ENCODE measurements around the gene SV2C. TPM values are rescaled to one million over a fixed set of nuclear protein-coding genes. Genes with fewer than 3 reads are reported as not detected.

SV2C gene
- total RNA-seq, 1 donor from 2014 or later: not detected

DNA sequence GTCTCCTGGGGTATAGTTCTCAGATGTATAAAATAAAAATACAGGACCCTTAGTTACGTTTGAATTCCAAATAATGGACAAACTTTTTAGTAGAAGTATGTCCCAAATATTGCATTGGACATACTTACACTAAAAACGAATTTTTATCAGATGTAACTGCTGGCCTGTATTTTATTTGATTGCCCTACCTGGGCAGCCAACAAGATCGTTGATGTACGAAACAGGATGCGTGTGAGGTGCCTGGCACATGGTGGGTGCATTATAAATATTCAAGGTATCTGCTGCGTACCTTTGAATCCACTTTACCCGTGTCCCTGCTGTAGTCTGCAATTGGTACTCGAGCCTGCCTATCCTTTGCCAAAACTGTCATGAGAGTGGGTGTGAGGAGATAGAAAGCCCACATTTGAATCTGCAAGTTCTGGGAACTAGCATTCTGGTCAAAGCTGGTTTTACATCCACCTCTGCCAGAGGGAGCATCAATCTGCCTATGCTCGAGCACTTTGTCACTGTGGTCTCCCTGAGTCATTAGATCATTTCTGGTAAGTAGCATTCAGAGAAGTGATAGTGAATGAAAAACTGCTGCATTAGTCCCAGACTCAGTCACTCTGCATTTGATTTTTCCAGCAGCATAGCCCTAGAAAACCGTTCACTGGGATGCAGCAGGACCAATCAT lies 186.2 kb downstream of the SV2C start:
- peaks cover 3% of the 10 kb centered on the region for H3K27me3 ChIP-seq (ENCODE audit: control insufficient read depth, insufficient read depth, low read length)
- no peak for FAIRE-seq
- no peak for DNase-seq (ENCODE audit: low read depth)
- H3K36me3 ChIP-seq (ENCODE audit: control insufficient read depth, insufficient read depth, low read length): no peaks in the 10 kb centered on the region
- no peak overlapping the region for H3K4me3 ChIP-seq (ENCODE audit: low read depth, low read length)
- TF ChIP-seq, protein P1, sequence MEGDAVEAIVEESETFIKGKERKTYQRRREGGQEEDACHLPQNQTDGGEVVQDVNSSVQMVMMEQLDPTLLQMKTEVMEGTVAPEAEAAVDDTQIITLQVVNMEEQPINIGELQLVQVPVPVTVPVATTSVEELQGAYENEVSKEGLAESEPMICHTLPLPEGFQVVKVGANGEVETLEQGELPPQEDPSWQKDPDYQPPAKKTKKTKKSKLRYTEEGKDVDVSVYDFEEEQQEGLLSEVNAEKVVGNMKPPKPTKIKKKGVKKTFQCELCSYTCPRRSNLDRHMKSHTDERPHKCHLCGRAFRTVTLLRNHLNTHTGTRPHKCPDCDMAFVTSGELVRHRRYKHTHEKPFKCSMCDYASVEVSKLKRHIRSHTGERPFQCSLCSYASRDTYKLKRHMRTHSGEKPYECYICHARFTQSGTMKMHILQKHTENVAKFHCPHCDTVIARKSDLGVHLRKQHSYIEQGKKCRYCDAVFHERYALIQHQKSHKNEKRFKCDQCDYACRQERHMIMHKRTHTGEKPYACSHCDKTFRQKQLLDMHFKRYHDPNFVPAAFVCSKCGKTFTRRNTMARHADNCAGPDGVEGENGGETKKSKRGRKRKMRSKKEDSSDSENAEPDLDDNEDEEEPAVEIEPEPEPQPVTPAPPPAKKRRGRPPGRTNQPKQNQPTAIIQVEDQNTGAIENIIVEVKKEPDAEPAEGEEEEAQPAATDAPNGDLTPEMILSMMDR (IDR thresholded peaks at IDR 0.05; ENCODE audit: insufficient read depth, low read length, severe bottlenecking): no peak

- peaks cover 3% of the 10 kb centered on the region for H3K27me3 ChIP-seq (ENCODE audit: control insufficient read depth, insufficient read depth, low read length)
- DNase-seq (ENCODE audit: low read depth): peak; percentile 83
- TF ChIP-seq, protein P1 (IDR thresholded peaks at IDR 0.05; ENCODE audit: insufficient read depth, low read length, severe bottlenecking): no peak
- no peaks in the 10 kb centered on the region for H3K36me3 ChIP-seq (ENCODE audit: control insufficient read depth, insufficient read depth, low read length)
- no peak for FAIRE-seq
- H3K4me3 ChIP-seq (ENCODE audit: low read depth, low read length): no peak overlapping the region
Measured at GRCh38 chr5:76269932-76270610, 186.9 kb downstream of the SV2C start.

- FAIRE-seq (no peak), DNase-seq (ENCODE audit: low read depth) (no peak)
- no peaks in the 10 kb centered on the region for H3K36me3 ChIP-seq (ENCODE audit: control insufficient read depth, insufficient read depth, low read length)
- no peak overlapping the region for H3K4me3 ChIP-seq (ENCODE audit: low read depth, low read length)
- TF ChIP-seq, protein P1 (IDR thresholded peaks at IDR 0.05; ENCODE audit: insufficient read depth, low read length, severe bottlenecking): no peak
- peaks cover 3% of the 10 kb centered on the region for H3K27me3 ChIP-seq (ENCODE audit: control insufficient read depth, insufficient read depth, low read length)
Measured at GRCh38 chr5:76271836-76272235, 188.7 kb downstream of the SV2C start.

GRCh38 chr5:76273206-76273885 lies 190.2 kb downstream of the SV2C start:
- FAIRE-seq: no peak
- DNase-seq (ENCODE audit: low read depth): no peak
- Histone ChIP-seq H3K27me3 (ENCODE audit: control insufficient read depth, insufficient read depth, low read length) (no peaks in the 10 kb centered on the region), H3K4me3 (ENCODE audit: low read depth, low read length) (no peak overlapping the region), H3K36me3 (ENCODE audit: control insufficient read depth, insufficient read depth, low read length) (no peaks in the 10 kb centered on the region)
- TF ChIP-seq, protein P1 (IDR thresholded peaks at IDR 0.05; ENCODE audit: insufficient read depth, low read length, severe bottlenecking): no peak

- H3K27me3 ChIP-seq (ENCODE audit: control insufficient read depth, insufficient read depth, low read length): no peaks in the 10 kb centered on the region
- no peaks in the 10 kb centered on the region for H3K36me3 ChIP-seq (ENCODE audit: control insufficient read depth, insufficient read depth, low read length)
- FAIRE-seq: no peak
- no peak overlapping the region for H3K4me3 ChIP-seq (ENCODE audit: low read depth, low read length)
- TF ChIP-seq, protein P1 (IDR thresholded peaks at IDR 0.05; ENCODE audit: insufficient read depth, low read length, severe bottlenecking): no peak
- no peak for DNase-seq (ENCODE audit: low read depth)
Measured at GRCh38 chr5:76274571-76274970, 191.4 kb downstream of the SV2C start.

All from bronchial epithelial cell (primary cell).